ENCODE results near the gene CRK. TPM values are rescaled to one million over a fixed set of nuclear protein-coding genes. Genes with fewer than 3 reads are reported as not detected.
"Not testable (repeated sequence)": the region's sequence is repeated elsewhere in the genome, so short reads cannot be mapped to it uniquely, and the experiment has no call there.

The CRK gene
- total RNA-seq, 1 donor from 2014 or later, result 57.5 TPM

DNA sequence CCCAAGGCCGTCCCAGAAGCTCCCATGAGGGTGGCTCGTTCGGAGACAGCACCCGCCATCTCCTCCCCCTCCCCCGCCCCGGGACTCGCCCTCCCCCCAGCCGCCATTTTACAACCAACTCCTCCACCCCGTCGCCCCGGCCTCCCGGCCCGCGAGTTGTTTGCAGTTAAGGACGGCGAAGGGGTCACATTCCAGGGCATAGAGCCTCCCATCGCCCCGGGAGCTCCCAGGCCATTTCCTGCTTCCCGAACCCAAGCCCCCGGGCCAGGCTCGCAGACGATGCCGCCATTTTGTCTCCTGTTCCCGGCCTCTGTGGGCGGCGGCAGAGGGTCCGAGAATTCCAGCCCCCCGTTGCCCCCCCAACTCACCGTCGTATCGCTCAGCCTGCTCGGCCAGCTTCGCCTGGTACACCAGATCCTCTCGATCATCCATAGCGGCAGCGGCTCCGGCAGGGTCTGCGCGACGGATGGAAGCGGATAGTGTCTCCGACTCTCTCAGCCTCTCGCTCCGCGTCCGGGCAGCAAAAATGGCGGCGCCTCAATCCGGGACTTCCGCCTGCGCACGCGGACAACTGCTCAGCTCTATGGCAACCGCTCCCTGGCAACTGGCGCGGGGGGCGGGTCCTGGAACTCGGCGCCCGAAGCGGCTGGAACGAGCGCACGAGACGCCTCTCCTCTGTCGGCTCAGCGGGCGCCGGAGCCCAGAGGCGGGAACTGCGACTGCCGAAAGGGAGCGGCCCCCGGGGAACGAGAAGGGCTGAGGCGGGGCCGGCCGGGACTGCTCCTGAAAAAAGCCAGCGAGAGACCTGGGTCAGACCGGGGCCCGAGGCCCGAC, 56.1 kb downstream of the CRK start, which contains the start of gene YWHAE:
YWHAE (minus strand) TSS at position 544 of the 834 bp plus-strand sequence; CDS start at position 432, 112 bp downstream.
- Histone ChIP-seq H3K4me1 (peaks cover 45% of the 10 kb centered on the region), H3K36me3 (no peaks in the 10 kb centered on the region), H3K9me3 (no peaks in the 10 kb centered on the region), H3K27ac (peak within 1 kb of the TSS; percentile 94), H3K4me3 (peak within 1 kb of the TSS; percentile 71 to 79), H3K27me3 (no peaks in the 10 kb centered on the region)
- DNase-seq (ENCODE audit: extremely low spot score in 2 of 2), result peak in 1 of 2 donors; percentile 97
- intact Hi-C loops (cut with DNase I), result no loop called here
- peak in 1 of 2 donors; percentile 97 for TF ChIP-seq POLR2A (IDR thresholded peaks at IDR 0.05)
- TF ChIP-seq, protein P1, sequence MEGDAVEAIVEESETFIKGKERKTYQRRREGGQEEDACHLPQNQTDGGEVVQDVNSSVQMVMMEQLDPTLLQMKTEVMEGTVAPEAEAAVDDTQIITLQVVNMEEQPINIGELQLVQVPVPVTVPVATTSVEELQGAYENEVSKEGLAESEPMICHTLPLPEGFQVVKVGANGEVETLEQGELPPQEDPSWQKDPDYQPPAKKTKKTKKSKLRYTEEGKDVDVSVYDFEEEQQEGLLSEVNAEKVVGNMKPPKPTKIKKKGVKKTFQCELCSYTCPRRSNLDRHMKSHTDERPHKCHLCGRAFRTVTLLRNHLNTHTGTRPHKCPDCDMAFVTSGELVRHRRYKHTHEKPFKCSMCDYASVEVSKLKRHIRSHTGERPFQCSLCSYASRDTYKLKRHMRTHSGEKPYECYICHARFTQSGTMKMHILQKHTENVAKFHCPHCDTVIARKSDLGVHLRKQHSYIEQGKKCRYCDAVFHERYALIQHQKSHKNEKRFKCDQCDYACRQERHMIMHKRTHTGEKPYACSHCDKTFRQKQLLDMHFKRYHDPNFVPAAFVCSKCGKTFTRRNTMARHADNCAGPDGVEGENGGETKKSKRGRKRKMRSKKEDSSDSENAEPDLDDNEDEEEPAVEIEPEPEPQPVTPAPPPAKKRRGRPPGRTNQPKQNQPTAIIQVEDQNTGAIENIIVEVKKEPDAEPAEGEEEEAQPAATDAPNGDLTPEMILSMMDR (IDR thresholded peaks at IDR 0.05), result no peak
- peak; percentile 80 to 99 for TF ChIP-seq POLR2AphosphoS5 (IDR thresholded peaks at IDR 0.05; ENCODE audit: insufficient read depth in 1 of 2, low read depth in 1 of 2)

DNA sequence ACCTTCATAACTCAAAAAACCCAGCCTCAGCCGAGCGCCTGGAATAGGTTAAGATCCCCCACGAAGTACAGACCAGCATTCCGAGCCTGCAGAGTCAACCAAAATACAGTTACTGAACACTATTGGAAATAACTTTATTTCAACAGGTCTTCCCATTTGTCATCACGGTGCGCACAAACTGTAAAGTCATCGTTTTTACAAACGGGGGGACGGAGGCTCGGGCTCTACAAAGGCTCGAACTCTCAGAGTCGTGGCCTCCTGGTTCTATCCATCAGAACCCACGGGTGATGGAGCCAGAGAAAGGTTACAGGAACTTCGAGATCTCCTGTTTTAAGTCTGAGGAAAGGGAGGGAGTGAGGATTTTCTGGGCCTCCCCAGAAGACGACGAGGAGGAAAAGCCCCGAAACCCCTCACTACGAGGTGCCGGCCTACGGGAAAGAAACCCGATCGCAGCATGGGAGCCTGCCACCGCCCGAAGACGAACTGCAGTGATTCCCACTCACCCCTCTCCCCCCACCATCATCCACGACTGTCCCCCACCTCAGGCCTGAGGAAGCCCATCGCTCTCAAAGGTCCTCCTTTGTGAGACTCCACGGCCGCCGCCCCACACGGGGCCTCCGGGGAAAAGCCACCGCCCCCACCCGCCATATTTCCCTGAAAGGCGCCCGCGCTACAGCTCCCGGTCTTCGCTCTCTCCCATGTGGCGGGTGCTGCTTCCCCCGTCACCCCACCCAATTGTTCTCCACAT, 56.9 kb downstream of the CRK start:
- intact Hi-C loops (cut with DNase I), result no loop called here
- no peaks in the 10 kb centered on the region for H3K36me3 ChIP-seq
- DNase-seq (ENCODE audit: extremely low spot score in 2 of 2), result no peak
- peak overlapping the region; percentile 94 for H3K27ac ChIP-seq
- TF ChIP-seq, protein P1 (IDR thresholded peaks at IDR 0.05), result no peak
- TF ChIP-seq POLR2AphosphoS5 (IDR thresholded peaks at IDR 0.05; ENCODE audit: insufficient read depth in 1 of 2, low read depth in 1 of 2), result no peak
- no peak for TF ChIP-seq POLR2A (IDR thresholded peaks at IDR 0.05)
- no peaks in the 10 kb centered on the region for H3K27me3 ChIP-seq
- H3K4me1 ChIP-seq, result peaks cover 53% of the 10 kb centered on the region
- H3K9me3 ChIP-seq, result no peaks in the 10 kb centered on the region
- peak overlapping the region; percentile 71 to 79 for H3K4me3 ChIP-seq

DNA sequence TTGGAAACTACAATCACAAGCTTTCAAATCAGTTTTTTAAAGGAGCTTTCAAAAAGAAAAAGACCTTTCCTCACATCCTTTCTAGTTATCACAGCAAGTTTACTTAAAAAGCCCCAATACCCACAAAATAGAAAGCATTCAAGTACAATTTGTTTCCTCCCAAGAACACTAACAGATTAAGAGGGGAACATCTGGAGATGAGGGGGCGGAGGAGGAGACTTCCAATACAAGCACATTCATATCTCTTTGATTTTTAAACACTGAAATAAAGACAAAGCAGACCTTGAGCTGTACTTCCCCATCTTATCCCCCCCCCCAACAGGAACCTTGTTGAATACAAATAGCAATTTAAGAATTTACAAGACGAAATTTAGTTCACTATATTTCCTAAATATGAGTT, 58.0 kb downstream of the CRK start:
- intact Hi-C loops (cut with DNase I), result no loop called here
- DNase-seq (ENCODE audit: extremely low spot score in 2 of 2), result no peak
- Histone ChIP-seq H3K4me1 (peaks cover 63% of the 10 kb centered on the region), H3K4me3 (peak overlapping the region; percentile 71 to 79), H3K9me3 (no peaks in the 10 kb centered on the region), H3K27me3 (no peaks in the 10 kb centered on the region), H3K36me3 (no peaks in the 10 kb centered on the region), H3K27ac (peak overlapping the region; percentile 94)
- TF ChIP-seq, protein P1 (IDR thresholded peaks at IDR 0.05), result no peak
- TF ChIP-seq POLR2A (IDR thresholded peaks at IDR 0.05), result no peak
- TF ChIP-seq POLR2AphosphoS5 (IDR thresholded peaks at IDR 0.05; ENCODE audit: insufficient read depth in 1 of 2, low read depth in 1 of 2), result no peak

DNA sequence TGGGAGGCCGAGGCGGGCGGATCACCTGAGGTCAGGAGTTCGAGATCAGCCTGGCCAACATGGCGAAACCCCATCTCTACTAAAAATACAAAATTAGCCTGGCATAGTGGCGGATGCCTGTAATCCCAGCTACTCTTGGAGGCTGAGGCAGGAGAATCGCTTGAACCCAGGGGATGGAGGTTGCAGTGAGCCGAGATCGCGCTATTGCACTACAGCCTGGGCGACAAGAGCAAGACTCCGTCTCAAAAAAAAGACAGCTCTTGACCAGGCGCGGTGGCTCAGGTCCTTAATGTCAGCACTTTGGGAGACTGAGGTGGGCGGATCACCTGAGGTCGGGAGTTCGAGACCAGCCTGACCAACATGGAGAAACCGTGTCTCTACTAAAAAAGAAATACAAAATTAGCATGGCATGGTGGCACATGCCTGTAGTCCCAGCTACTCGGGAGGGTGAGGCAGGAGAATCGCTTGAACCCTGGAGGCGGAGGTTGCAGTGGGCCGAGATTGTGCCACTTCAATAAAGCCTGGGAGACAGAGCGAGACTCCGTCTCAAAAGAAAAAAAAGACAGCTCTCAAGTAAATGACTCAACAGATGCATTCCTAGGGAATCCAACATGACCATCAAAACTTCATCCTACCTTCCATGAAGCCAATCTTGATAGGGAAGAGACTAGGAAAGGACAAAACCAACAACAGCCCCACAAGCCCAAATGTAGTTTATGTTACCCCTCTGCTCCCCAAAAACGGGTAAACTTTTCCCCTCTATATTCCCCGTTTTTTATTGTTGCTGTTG, 60.0 kb downstream of the CRK start:
- H3K27ac ChIP-seq; H3K27me3 ChIP-seq; H3K9me3 ChIP-seq; H3K36me3 ChIP-seq; H3K4me3 ChIP-seq; DNase-seq (ENCODE audit: extremely low spot score in 2 of 2); intact Hi-C loops (cut with DNase I): not testable (repeated sequence)
- H3K4me1 ChIP-seq, result peaks cover 83% of the 10 kb centered on the region

DNA sequence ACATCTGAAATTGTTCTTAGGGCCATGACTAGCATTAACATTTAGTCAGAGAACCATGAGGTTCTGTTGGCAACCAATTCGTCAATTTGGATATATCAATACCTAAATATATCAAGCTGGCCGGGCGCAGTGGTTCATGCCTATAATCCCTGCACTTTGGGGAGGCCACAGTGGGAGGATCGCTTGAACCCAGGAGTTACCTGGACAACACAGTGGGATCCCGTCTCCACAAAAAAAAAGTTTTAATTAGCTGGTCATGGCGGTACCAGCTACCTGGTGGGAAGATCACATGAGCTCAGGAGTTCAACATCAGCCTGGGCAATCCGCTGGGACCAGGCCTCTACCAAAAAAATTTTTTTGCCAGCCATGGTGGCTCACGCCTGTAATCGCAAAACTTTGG, 64.5 kb downstream of the CRK start:
- Histone ChIP-seq H3K9me3 (no peaks in the 10 kb centered on the region), H3K4me3 (no peak overlapping the region), H3K27ac (no peak overlapping the region), H3K4me1 (peaks cover 98% of the 10 kb centered on the region), H3K36me3 (no peaks in the 10 kb centered on the region), H3K27me3 (no peaks in the 10 kb centered on the region)
- intact Hi-C loops (cut with DNase I), result no loop called here
- TF ChIP-seq, protein P1 (IDR thresholded peaks at IDR 0.05), result no peak
- TF ChIP-seq POLR2A (IDR thresholded peaks at IDR 0.05) (no peak), POLR2AphosphoS5 (IDR thresholded peaks at IDR 0.05; ENCODE audit: insufficient read depth in 1 of 2, low read depth in 1 of 2) (no peak)
- no peak for DNase-seq (ENCODE audit: extremely low spot score in 2 of 2)
